Aorta (tissue), 5 donors: ENCODE measurements around the gene SGK1. TPM values are rescaled to one million over a fixed set of nuclear protein-coding genes. Genes with fewer than 3 reads are reported as not detected.

Experiments
- ATAC-seq: fragments of 200-7000 bp; cut with Tn5 transposase; one replicate; pipeline ENCODE4 v1.9.1; 2022; ENCODE audit warnings: moderate library complexity; ENCODE audit not compliant: low FRiP score
- DNase-seq, 2 donors: peaks; one replicate each; pipeline ENCODE4 v3.0.0-alpha.2; 2020
- H3K27ac ChIP-seq, 2 donors: one replicate each; pipeline ENCODE4 v1.5.1; 2013; ENCODE audit warnings: low read length in 2 of 2, mild to moderate bottlenecking in 2 of 2, moderate library complexity in 2 of 2, control low read depth in 1 of 2, inconsistent platforms in 1 of 2, low read depth in 1 of 2
- H3K27me3 ChIP-seq, 2 donors: one replicate each; pipeline ENCODE4 v1.6.1; 2013; ENCODE audit warnings: control low read depth in 1 of 2, low read length in 1 of 2, mild to moderate bottlenecking in 1 of 2, moderate library complexity in 1 of 2; ENCODE audit not compliant: insufficient read depth in 2 of 2, control insufficient read depth in 1 of 2
- H3K36me3 ChIP-seq, 2 donors: one replicate each; pipeline ENCODE4 v1.6.1; 2013; ENCODE audit warnings: control low read depth in 1 of 2, low read length in 1 of 2, mild to moderate bottlenecking in 1 of 2; ENCODE audit not compliant: insufficient read depth in 2 of 2, control insufficient read depth in 1 of 2
- H3K4me1 ChIP-seq, 2 donors: one replicate each; pipeline ENCODE4 v1.6.1; 2013; ENCODE audit warnings: low read length in 2 of 2, control low read depth in 1 of 2, mild to moderate bottlenecking in 1 of 2, moderate library complexity in 1 of 2; ENCODE audit not compliant: insufficient read depth in 2 of 2, control insufficient read depth in 1 of 2
- H3K4me3 ChIP-seq, 2 donors: one replicate each; pipeline ENCODE4 v1.5.1; 2013; ENCODE audit warnings: low read length in 2 of 2, control low read depth in 1 of 2, mild to moderate bottlenecking in 1 of 2
- H3K9me3 ChIP-seq: one replicate; pipeline ENCODE4 v1.6.1; 2013; ENCODE audit warnings: mild to moderate bottlenecking, low read length; ENCODE audit not compliant: control insufficient read depth
- WGBS, 2 donors: extraction: QIAGEN DNeasy Blood & Tissue Kit; methylation state at CpG; one replicate each; pipeline ENCODE4 v1.1.7; 2013; 5-methylcytosine and 5-hydroxymethylcytosine counted together
- intact Hi-C, 2 donors: fragments of 100-400 bp; cut with DNase I; formaldehyde crosslinking; loops; one replicate each; pipeline versions ENCODE4 v1.14.2 to v1.15.0; 2022
- polyA plus RNA-seq, 2 donors: library from polyadenylated mRNA; stranded (reverse); fragments of 200-250 nt; gene quantifications; one replicate each; pipeline ENCODE4 v1.2.3, GENCODE V29; 2013
- total RNA-seq, 2 donors: library from RNA; stranded (reverse); fragmentation: NEBNext Ultra II Directional; extraction: Animal tissue kit (Norgen Biotek cat#: 25700); gene quantifications; one replicate each; pipeline ENCODE4 v1.2.1, GENCODE V29; 2021
- donor health status: healthy with polysubstance abuse.
- donor health status: Bipolar disorder and iron deficiency.
- donor health status: DM: no; HTN: no; CAD: no.
- donor health status: DM: no; HTN: no; CAD: no.
- donor health status: DM: yes; HTN: yes; CAD: no.

Gene SGK1
- total and polyA plus RNA-seq, 4 donors: 11.3 to 150 (median 106) TPM

DNA sequence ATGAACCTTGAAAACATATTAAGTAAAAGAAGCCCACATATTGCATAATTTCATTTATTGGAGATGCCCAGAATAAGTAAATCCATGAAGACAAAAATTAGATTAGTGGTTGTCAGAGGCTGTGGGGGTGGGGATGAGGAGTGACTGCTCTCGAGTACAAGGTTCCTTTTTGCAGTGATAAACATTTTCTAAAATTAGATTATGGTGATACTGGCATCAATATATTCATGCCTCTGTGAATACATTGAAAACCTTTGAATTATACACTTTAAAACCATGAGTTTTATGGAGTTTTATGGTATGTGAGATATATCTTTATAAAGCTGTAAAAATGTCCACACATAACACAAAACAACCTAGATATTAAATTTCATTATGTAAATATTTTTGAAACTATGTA lies 189.8 kb downstream of the SGK1 start:
- H3K27me3 ChIP-seq: no peaks in the 10 kb centered on the region
- intact Hi-C loops: no loop called here
- 30 to 32% methylated on average over 1 of the region's 1 CpG for WGBS, 2 donors
- no peaks in the 10 kb centered on the region for H3K4me1 ChIP-seq
- no peak for ATAC-seq
- no peak overlapping the region for H3K4me3 ChIP-seq
- H3K27ac ChIP-seq: no peak overlapping the region
- DNase-seq: no peak
- H3K36me3 ChIP-seq: no peaks in the 10 kb centered on the region
- H3K9me3 ChIP-seq: no peaks in the 10 kb centered on the region

DNA sequence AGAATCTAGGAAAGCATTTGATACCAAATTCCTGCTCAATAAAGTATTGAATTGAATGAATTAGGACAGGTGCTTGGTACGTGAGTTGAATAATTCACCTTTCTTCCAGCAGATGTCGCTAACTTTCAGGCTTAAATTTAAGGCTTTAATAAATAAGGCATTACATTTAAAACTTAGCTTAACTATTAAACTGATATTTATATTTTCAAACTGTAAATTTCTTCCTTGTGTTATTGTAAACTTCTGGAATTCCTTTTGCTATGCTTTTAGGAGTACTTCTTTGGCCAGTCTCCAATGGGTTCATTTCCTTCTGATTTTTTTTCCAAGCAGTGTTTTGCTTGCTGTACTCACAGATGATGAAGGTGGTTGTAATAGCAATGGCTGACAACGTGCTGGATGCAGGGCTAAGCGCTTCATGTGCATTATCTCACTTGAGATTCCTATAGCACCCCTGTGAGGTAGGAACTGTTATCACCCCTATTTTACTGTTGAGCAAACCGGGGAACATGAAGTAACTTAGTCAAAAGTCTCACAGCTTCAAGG lies 194.2 kb downstream of the SGK1 start:
- intact Hi-C loops: no loop called here
- H3K36me3 ChIP-seq: no peaks in the 10 kb centered on the region
- H3K27ac ChIP-seq: no peak overlapping the region
- H3K27me3 ChIP-seq: no peaks in the 10 kb centered on the region
- H3K4me3 ChIP-seq: no peak overlapping the region
- 7 to 9% methylated on average over 5 of the region's 5 CpGs for WGBS, 2 donors
- no peak for DNase-seq
- no peaks in the 10 kb centered on the region for H3K9me3 ChIP-seq
- H3K4me1 ChIP-seq: no peaks in the 10 kb centered on the region
- ATAC-seq: no peak

DNA sequence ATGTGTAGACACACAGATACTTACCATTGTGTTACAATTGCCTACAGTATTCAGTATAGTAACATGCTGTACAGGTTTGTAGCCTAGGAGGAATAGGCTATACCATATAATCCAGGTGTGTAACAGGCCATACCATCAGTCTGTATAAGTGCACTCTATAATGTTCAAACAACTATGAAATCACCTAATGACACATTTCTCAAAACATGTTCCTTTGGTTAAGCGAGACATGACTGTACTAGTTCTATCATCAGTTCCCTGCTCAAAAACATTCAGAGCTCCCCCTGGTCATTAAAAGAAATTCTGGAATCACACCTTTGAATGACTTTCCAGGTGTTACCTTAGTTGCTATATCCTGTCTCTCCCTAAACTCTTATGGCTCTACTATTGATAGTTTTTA lies 195.1 kb downstream of the SGK1 start:
- WGBS, 2 donors: 93 to 100% methylated on average over 1 of the region's 1 CpG
- no peak for DNase-seq
- H3K4me1 ChIP-seq: no peaks in the 10 kb centered on the region
- H3K27me3 ChIP-seq: no peaks in the 10 kb centered on the region
- no peak overlapping the region for H3K27ac ChIP-seq
- H3K36me3 ChIP-seq: no peaks in the 10 kb centered on the region
- no peak for ATAC-seq
- no peaks in the 10 kb centered on the region for H3K9me3 ChIP-seq
- intact Hi-C loops: no loop called here
- H3K4me3 ChIP-seq: no peak overlapping the region

DNA sequence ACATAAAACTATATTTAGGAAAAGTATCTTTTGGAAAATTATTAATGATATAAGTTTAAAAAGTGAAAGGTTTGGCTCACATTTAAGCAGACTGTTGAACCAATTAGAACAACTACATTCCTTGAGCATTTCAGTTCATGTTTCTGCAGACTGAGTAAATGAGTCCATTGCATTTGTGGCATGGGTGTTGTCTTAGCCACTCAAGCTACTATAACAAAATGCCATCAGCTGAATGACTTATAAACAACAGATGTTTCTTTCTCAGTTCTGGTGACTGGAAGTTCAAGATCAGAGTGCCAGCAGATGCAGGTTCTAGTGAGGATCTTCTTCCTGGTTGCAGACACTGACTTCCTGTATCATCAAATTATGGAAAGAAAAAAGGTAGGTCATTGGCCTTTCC lies 198.4 kb downstream of the SGK1 start:
- no peak overlapping the region for H3K4me3 ChIP-seq
- DNase-seq (no peak), ATAC-seq (no peak)
- no peaks in the 10 kb centered on the region for H3K27me3 ChIP-seq
- H3K9me3 ChIP-seq: no peaks in the 10 kb centered on the region
- intact Hi-C loops: no loop called here
- no peaks in the 10 kb centered on the region for H3K36me3 ChIP-seq
- no peaks in the 10 kb centered on the region for H3K4me1 ChIP-seq
- H3K27ac ChIP-seq: no peak overlapping the region
